Nephron (organoid): ENCODE data around the gene MPO.

Experiments
- H3K27ac Mint-ChIP-seq, 3 experiments: 2 replicates each; pipeline ENCODE4 v1.8.0; 2020; ENCODE audit warnings: mixed read lengths in 3 of 3, mild to moderate bottlenecking in 2 of 3, moderate library complexity in 1 of 3
- H3K27me3 Mint-ChIP-seq: 2 replicates; pipeline ENCODE4 v1.8.0; 2021; ENCODE audit warnings: low read depth, mild to moderate bottlenecking, moderate library complexity, mixed read lengths
- H3K36me3 Mint-ChIP-seq: 2 replicates; pipeline ENCODE4 v1.8.0; 2020; ENCODE audit warnings: low read depth, mixed read lengths
- H3K4me1 Mint-ChIP-seq: 2 replicates; pipeline ENCODE4 v1.8.0; 2020; ENCODE audit warnings: mixed read lengths
- H3K4me3 Mint-ChIP-seq, 3 experiments: 2 replicates each; pipeline ENCODE4 v1.8.0; 2020; ENCODE audit warnings: mild to moderate bottlenecking in 3 of 3, mixed read lengths in 3 of 3, moderate library complexity in 2 of 3
- H3K9me3 Mint-ChIP-seq: 2 replicates; pipeline ENCODE4 v1.8.0; 2020; ENCODE audit warnings: mixed read lengths
- TF ChIP-seq, protein P1 (sequence below), 3 experiments: fragments of 200-600 bp; sonication (generic); IDR thresholded peaks; one replicate each; pipeline ENCODE4 v1.5.0; 2021; ENCODE audit warnings: antibody characterized with exemption in 3 of 3; ENCODE audit not compliant: unreplicated experiment in 3 of 3

MPO gene

DNA sequence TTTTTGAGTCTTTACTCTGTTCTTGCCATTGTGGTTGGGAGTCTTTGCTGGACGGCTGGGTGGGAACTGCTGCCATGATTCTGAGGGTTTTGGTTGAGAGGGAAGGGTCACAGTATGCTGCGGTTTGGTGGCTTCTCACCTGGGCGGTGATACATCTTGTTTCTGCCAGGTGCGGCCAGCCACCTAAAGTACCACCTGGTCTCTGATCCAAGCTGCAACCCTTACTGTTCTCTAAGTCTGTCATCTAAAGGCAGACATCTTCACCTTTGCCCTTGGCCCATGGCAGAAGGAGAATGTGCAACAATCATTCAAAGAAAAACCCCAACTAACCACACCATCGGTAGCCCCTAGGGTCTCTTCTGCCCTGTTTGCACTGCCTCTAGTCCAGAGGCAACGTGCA lies 19.6 kb upstream of the MPO start:
- TF ChIP-seq, protein P1, sequence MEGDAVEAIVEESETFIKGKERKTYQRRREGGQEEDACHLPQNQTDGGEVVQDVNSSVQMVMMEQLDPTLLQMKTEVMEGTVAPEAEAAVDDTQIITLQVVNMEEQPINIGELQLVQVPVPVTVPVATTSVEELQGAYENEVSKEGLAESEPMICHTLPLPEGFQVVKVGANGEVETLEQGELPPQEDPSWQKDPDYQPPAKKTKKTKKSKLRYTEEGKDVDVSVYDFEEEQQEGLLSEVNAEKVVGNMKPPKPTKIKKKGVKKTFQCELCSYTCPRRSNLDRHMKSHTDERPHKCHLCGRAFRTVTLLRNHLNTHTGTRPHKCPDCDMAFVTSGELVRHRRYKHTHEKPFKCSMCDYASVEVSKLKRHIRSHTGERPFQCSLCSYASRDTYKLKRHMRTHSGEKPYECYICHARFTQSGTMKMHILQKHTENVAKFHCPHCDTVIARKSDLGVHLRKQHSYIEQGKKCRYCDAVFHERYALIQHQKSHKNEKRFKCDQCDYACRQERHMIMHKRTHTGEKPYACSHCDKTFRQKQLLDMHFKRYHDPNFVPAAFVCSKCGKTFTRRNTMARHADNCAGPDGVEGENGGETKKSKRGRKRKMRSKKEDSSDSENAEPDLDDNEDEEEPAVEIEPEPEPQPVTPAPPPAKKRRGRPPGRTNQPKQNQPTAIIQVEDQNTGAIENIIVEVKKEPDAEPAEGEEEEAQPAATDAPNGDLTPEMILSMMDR (IDR thresholded peaks at IDR 0.05; ENCODE audit: unreplicated experiment in 3 of 3): no peak
- H3K4me1 Mint-ChIP-seq: peaks cover 8% of the 10 kb centered on the region
- no peaks in the 10 kb centered on the region for H3K36me3 Mint-ChIP-seq
- no peak overlapping the region for H3K4me3 Mint-ChIP-seq
- no peaks in the 10 kb centered on the region for H3K27me3 Mint-ChIP-seq
- H3K9me3 Mint-ChIP-seq: peaks cover 6% of the 10 kb centered on the region
- H3K27ac Mint-ChIP-seq: no peak overlapping the region

DNA sequence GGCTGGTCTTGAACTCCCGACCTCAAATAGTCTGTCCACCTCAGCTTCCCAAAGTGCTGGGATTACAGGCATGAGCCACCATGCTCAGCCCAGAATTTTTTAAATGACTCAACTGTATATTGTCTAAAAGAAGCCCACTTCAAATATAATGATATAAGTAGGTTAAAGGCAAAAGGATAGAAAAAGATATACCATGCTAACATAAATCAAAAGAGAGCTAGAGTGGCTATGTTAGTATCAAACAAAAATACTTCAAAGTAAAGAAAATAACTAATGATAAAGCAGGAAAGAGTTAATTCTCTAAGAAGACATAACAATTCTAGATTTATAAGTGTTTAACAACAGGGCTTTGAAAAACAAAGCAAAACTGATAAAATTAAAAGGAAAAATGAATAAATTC lies 13.3 kb upstream of the MPO start:
- Mint-ChIP-seq H3K36me3 (no peaks in the 10 kb centered on the region), H3K4me3 (no peak overlapping the region), H3K27me3 (peaks cover 10% of the 10 kb centered on the region), H3K27ac (no peak overlapping the region), H3K9me3 (peaks cover 3% of the 10 kb centered on the region), H3K4me1 (no peaks in the 10 kb centered on the region)
- TF ChIP-seq, protein P1 (IDR thresholded peaks at IDR 0.05; ENCODE audit: unreplicated experiment in 3 of 3): no peak

DNA sequence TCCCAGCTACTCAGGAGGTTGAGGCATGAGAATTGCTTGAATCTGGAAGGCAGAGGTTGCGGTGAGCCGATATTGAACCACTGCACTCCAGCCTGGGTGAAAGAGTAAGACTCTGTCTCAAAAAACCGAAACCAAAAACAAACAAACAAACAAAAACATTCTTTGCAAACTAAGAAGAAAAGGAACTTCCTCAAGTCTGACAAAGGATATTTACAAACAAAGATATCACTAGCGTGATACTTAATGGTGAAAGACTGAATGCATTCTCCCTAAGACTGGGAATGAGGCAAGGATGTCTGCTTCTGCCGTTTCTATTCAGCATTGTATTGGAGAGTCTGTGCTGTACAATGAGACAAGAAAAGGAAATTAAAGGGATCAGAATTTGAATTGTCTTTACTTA lies 10.5 kb upstream of the MPO start:
- TF ChIP-seq, protein P1 (IDR thresholded peaks at IDR 0.05; ENCODE audit: unreplicated experiment in 3 of 3): no peak
- Mint-ChIP-seq H3K4me1 (no peaks in the 10 kb centered on the region), H3K27ac (no peak overlapping the region), H3K36me3 (no peaks in the 10 kb centered on the region), H3K9me3 (peaks cover under 1% of the 10 kb centered on the region), H3K27me3 (peaks cover 10% of the 10 kb centered on the region), H3K4me3 (no peak overlapping the region)

DNA sequence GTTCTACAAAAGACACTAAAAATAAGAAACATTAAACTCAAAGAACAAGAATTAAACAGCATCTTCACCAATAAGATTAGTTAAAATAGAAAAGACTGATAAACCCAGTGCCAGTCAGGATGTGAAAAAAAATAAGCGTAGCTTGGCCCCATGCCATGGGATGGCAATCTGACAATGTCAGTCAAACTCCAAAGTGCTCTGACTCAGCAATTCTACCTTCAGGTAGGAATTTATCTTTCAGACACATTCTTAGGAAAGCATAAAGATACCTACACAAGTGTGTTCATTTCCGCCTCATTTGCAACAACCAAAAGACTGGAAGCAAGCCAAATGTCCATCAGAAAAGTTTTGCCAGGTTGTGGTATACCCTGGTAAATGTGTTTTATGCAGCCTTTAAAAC lies 9.1 kb upstream of the MPO start:
- Mint-ChIP-seq H3K4me1 (no peaks in the 10 kb centered on the region), H3K4me3 (no peak overlapping the region), H3K36me3 (no peaks in the 10 kb centered on the region), H3K27me3 (peaks cover 16% of the 10 kb centered on the region), H3K27ac (no peak overlapping the region), H3K9me3 (no peaks in the 10 kb centered on the region)
- TF ChIP-seq, protein P1 (IDR thresholded peaks at IDR 0.05; ENCODE audit: unreplicated experiment in 3 of 3): no peak

DNA sequence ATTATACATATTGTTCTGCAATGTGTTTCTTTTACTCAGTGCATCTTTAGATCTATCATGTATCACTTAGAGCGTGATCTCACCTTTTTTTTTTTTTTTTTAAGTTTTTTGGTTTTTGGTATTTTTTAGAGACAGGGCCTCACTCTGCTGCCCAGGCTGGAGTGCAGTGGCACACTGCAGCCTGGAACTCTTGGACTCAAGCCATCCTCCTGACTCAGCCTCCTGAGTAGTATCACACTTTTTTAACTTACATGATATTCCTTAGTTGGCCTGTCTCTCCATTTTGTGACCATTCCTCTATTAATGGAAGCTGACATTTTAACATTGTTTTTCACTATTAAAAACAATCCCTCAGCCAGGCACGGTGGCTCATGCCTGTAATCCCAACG lies 4.7 kb upstream of the MPO start:
- TF ChIP-seq, protein P1 (IDR thresholded peaks at IDR 0.05; ENCODE audit: unreplicated experiment in 3 of 3): no peak
- Mint-ChIP-seq H3K36me3 (no peaks in the 10 kb centered on the region), H3K27me3 (peaks cover 20% of the 10 kb centered on the region), H3K9me3 (no peaks in the 10 kb centered on the region), H3K4me3 (no peak overlapping the region), H3K4me1 (no peaks in the 10 kb centered on the region), H3K27ac (no peak overlapping the region)

DNA sequence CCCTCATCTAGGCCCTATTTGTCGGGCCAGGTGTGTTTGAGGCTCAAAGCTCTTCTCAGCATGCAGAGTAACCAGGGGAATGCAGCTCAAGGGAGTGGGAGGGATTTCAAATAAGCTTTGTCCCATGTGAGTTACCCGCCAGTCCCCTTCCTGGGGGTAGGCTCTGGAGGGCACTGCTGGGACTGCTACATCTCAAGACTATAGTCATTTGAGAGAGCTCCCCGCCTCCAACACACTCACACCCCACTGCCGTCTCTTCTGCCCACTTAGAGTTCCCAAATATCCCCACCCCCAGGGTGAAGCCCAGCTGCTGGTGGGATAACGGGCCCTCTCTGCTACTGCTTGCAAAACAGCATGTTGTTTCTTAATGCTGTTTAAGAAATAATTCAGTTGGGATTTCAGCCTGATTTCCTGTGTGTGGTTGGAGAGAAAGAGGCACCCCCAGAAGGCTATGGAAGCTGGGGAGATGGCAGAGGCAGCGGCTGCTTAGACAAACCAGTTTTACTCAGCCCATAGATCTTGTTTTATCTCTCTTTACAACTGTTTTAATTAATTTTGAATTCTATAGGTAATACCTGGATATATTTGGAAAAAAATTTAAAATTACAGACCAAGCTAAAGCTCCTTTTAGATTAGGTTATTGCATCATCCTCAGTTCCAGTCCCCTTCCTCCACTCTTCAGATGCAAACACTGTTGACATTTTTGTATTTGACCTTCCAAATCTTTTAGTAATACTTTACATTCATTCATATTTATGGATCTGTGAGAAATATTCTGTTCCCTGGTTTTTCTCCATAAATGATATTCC lies 4.1 kb upstream of the MPO start:
- Mint-ChIP-seq H3K4me1 (no peaks in the 10 kb centered on the region), H3K36me3 (no peaks in the 10 kb centered on the region), H3K4me3 (no peak overlapping the region)

More for the DNA sequence above, 4.1 kb upstream of the MPO start:
- TF ChIP-seq, protein P1 (IDR thresholded peaks at IDR 0.05; ENCODE audit: unreplicated experiment in 3 of 3): no peak
- H3K27ac Mint-ChIP-seq: no peak overlapping the region
- peaks cover 20% of the 10 kb centered on the region for H3K27me3 Mint-ChIP-seq
- H3K9me3 Mint-ChIP-seq: no peaks in the 10 kb centered on the region
